HepG2 (cell line): ENCODE data around the gene C14orf93. TPM values are rescaled to one million over a fixed set of nuclear protein-coding genes. Genes with fewer than 3 reads are reported as not detected.

ENCODE experiments used
- CC2D1A ChIP-seq: sonication (generic); formaldehyde crosslinking; IDR thresholded peaks from 2 replicates; pipeline ENCODE4 v1.8.1; 2023; ENCODE audit warnings: mild to moderate bottlenecking, missing genetic modification reagents
- FOXO1 ChIP-seq: sonication (generic); formaldehyde crosslinking; IDR thresholded peaks from 2 replicates; pipeline ENCODE4 v1.4.0; 2020; ENCODE audit warnings: missing genetic modification reagents
- HOXD1 ChIP-seq: sonication (generic); formaldehyde crosslinking; IDR thresholded peaks from 2 replicates; pipeline ENCODE4 v1.5.0; 2020; ENCODE audit warnings: missing genetic modification reagents
- MLLT10 ChIP-seq: sonication (generic); formaldehyde crosslinking; IDR thresholded peaks from 2 replicates; pipeline ENCODE4 v1.4.0; 2020; ENCODE audit warnings: missing genetic modification reagents
- NR3C1 ChIP-seq: sonication (generic); formaldehyde crosslinking; IDR thresholded peaks from 2 replicates; pipeline ENCODE4 v1.4.0; 2020; ENCODE audit warnings: missing genetic modification reagents
- PCBP2 ChIP-seq: fragments of 200-400 bp; formaldehyde crosslinking; optimal IDR thresholded peaks from 2 replicates; pipeline ENCODE3; 2018; ENCODE audit warnings: low read length, low read depth; ENCODE audit not compliant: poor library complexity, severe bottlenecking
- RFX1 ChIP-seq: fragments of 450-650 bp; IDR thresholded peaks from 2 replicates; pipeline ENCODE4 v1.6.1; 2017
- RORA ChIP-seq: sonication (generic); formaldehyde crosslinking; IDR thresholded peaks from 2 replicates; pipeline ENCODE4 v1.5.0; 2020; ENCODE audit warnings: mild to moderate bottlenecking, missing genetic modification reagents, moderate library complexity
- RXRA ChIP-seq: sonication (generic); formaldehyde crosslinking; IDR thresholded peaks from 2 replicates; pipeline ENCODE4 v1.5.1; 2020; ENCODE audit warnings: missing genetic modification reagents
- ZNF567 ChIP-seq: sonication (generic); formaldehyde crosslinking; IDR thresholded peaks from 2 replicates; pipeline ENCODE4 v1.8.1; 2023; ENCODE audit warnings: mild to moderate bottlenecking, missing genetic modification reagents, borderline replicate concordance
- ZZZ3 ChIP-seq: sonication (generic); formaldehyde crosslinking; IDR thresholded peaks from 2 replicates; pipeline ENCODE4 v1.4.0; 2020; ENCODE audit warnings: missing genetic modification reagents, mild to moderate bottlenecking, borderline replicate concordance
- polyA plus RNA-seq, 8 experiments: library from polyadenylated mRNA; depleted of rRNA in 3 of 8; stranded (reverse) in 7 of 8; unstranded in 1 of 8; fragments of >200 nt; fragmentation: Illumina TruSeq in 4 of 8; extraction: Trizol in 4 of 8; gene quantifications; 2 replicates each; pipeline versions ENCODE4 v1.2.1 to v1.2.3, GENCODE V29; 2011 to 2016; ENCODE audit warnings: low read depth in 4 of 8, missing spikeins in 1 of 8, mixed read lengths in 1 of 8; ENCODE audit not compliant: insufficient read depth in 1 of 8
- total RNA-seq, 5 experiments: library from RNA; depleted of rRNA; stranded (reverse); fragments of >200 nt; fragmentation: Illumina TruSeq; extraction: Trizol; gene quantifications; 2 replicates each; pipeline ENCODE4 v1.2.3, GENCODE V29; 2016; ENCODE audit warnings: low read depth in 1 of 5
- TF ChIP-seq, protein P1 (sequence below): sonication (generic); formaldehyde crosslinking; IDR thresholded peaks from 2 replicates; pipeline ENCODE4 v1.8.0; 2022; ENCODE audit warnings: mild to moderate bottlenecking, missing genetic modification reagents
- TF ChIP-seq, protein P2 (sequence below): sonication (generic); formaldehyde crosslinking; IDR thresholded peaks from 2 replicates; pipeline ENCODE4 v1.5.0; 2020; ENCODE audit warnings: missing genetic modification reagents, mild to moderate bottlenecking, borderline replicate concordance
- TF ChIP-seq, protein P3 (sequence below): sonication (generic); formaldehyde crosslinking; IDR thresholded peaks from 2 replicates; pipeline ENCODE4 v1.5.1; 2020; ENCODE audit warnings: missing genetic modification reagents, mild to moderate bottlenecking, borderline replicate concordance
- TF ChIP-seq, protein P4 (sequence below): sonication (generic); formaldehyde crosslinking; IDR thresholded peaks from 2 replicates; pipeline ENCODE4 v1.4.0; 2020; ENCODE audit warnings: missing genetic modification reagents
- TF ChIP-seq, protein P5 (sequence below): sonication (generic); formaldehyde crosslinking; IDR thresholded peaks from 2 replicates; pipeline ENCODE4 v1.9.0; 2021; ENCODE audit warnings: missing genetic modification reagents, borderline replicate concordance

The C14orf93 gene
- total and polyA plus RNA-seq, 2 of the 13 experiments (the other 11 are each of a cell fraction or from before 2014, with no cell fraction given): 11.4 to 22.5 TPM

DNA sequence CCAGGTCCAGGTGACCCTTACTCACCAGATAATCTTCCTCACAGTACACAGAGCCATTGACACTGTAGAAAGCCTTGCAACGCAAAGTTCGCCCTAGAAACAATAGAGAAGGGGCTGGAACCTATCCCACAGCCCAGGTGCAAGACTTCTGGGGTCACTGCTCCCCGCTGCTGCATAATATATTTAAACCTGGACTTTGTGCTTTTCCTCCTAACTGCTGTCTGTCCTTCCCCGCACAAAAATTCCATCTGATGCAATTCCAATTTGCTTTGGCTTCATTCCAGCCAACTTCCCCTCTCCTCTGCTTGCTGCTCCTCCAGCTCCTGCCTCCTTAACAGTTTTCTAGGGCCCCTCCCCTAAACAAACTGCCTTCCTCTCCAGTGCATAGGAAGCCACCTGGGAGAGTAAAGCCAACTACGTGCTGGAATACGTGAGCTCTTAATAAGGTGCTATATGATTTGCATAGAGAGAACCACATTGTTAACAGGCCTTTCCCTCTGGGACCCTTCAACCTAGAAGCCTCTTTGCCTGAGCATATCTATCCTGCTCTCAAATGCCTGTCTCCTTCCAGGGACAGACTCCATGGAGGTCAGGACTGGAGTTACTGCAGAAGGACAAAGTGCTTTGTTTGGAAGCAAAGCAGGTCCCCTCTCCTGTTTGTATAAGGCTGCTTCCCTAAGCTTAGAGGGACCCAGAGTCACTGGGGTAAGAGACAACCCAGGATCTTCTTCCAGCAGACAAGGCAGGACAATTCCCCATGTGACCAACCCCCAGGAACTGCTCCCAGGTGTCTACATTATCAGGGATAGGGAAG, 33.1 kb downstream of the C14orf93 start (continued):
- TF ChIP-seq NR3C1 (no peak), MLLT10 (CRISPR knock-in tag) (no peak), RXRA (CRISPR knock-in tag) (peak; percentile 94; the same call in 1 of the 2 replicates), CC2D1A (no peak), HOXD1 (no peak), RFX1 (no peak), RORA (no peak), FOXO1 (CRISPR knock-in tag) (peak; percentile 89), PCBP2 (peak; percentile 16), ZNF567 (no peak; the same call in 1 of the 2 replicates), ZZZ3 (CRISPR knock-in tag) (no peak)
- TF ChIP-seq, protein P1, sequence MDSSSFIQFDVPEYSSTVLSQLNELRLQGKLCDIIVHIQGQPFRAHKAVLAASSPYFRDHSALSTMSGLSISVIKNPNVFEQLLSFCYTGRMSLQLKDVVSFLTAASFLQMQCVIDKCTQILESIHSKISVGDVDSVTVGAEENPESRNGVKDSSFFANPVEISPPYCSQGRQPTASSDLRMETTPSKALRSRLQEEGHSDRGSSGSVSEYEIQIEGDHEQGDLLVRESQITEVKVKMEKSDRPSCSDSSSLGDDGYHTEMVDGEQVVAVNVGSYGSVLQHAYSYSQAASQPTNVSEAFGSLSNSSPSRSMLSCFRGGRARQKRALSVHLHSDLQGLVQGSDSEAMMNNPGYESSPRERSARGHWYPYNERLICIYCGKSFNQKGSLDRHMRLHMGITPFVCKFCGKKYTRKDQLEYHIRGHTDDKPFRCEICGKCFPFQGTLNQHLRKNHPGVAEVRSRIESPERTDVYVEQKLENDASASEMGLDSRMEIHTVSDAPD (CRISPR knock-in tag): no peak
- TF ChIP-seq, protein P2, sequence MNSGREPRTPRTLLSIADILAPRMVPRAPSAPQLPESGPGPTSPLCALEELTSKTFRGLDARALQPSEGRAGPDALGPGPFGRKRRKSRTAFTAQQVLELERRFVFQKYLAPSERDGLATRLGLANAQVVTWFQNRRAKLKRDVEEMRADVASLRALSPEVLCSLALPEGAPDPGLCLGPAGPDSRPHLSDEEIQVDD: no peak
- TF ChIP-seq, protein P3, sequence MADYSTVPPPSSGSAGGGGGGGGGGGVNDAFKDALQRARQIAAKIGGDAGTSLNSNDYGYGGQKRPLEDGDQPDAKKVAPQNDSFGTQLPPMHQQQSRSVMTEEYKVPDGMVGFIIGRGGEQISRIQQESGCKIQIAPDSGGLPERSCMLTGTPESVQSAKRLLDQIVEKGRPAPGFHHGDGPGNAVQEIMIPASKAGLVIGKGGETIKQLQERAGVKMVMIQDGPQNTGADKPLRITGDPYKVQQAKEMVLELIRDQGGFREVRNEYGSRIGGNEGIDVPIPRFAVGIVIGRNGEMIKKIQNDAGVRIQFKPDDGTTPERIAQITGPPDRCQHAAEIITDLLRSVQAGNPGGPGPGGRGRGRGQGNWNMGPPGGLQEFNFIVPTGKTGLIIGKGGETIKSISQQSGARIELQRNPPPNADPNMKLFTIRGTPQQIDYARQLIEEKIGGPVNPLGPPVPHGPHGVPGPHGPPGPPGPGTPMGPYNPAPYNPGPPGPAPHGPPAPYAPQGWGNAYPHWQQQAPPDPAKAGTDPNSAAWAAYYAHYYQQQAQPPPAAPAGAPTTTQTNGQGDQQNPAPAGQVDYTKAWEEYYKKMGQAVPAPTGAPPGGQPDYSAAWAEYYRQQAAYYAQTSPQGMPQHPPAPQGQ (CRISPR knock-in tag): peak; percentile 64; the same call in 1 of the 2 replicates
- TF ChIP-seq, protein P4, sequence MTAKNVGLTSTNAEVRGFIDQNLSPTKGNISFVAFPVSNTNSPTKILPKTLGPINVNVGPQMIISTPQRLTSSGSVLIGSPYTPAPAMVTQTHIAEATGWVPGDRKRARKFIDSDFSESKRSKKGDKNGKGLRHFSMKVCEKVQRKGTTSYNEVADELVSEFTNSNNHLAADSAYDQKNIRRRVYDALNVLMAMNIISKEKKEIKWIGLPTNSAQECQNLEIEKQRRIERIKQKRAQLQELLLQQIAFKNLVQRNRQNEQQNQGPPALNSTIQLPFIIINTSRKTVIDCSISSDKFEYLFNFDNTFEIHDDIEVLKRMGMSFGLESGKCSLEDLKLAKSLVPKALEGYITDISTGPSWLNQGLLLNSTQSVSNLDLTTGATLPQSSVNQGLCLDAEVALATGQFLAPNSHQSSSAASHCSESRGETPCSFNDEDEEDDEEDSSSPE: peak; percentile 82
- TF ChIP-seq, protein P5, sequence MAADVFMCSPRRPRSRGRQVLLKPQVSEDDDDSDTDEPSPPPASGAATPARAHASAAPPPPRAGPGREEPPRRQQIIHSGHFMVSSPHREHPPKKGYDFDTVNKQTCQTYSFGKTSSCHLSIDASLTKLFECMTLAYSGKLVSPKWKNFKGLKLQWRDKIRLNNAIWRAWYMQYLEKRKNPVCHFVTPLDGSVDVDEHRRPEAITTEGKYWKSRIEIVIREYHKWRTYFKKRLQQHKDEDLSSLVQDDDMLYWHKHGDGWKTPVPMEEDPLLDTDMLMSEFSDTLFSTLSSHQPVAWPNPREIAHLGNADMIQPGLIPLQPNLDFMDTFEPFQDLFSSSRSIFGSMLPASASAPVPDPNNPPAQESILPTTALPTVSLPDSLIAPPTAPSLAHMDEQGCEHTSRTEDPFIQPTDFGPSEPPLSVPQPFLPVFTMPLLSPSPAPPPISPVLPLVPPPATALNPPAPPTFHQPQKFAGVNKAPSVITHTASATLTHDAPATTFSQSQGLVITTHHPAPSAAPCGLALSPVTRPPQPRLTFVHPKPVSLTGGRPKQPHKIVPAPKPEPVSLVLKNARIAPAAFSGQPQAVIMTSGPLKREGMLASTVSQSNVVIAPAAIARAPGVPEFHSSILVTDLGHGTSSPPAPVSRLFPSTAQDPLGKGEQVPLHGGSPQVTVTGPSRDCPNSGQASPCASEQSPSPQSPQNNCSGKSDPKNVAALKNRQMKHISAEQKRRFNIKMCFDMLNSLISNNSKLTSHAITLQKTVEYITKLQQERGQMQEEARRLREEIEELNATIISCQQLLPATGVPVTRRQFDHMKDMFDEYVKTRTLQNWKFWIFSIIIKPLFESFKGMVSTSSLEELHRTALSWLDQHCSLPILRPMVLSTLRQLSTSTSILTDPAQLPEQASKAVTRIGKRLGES (CRISPR knock-in tag): no peak
